Stimulated activated CD8-positive, alpha-beta memory T cell treated with anti-CD3 and anti-CD28 coated beads, Interleukin-12 subunit alpha, Interleukin-12 subunit beta, amount 100 ng/mL, for 24 hours (primary cell): ENCODE results near the gene CHRNA1.

Source experiments
- DNase-seq: peaks from one replicate; pipeline ENCODE4 v3.0.0-alpha.2; 2020; ENCODE audit errors: extremely low read depth

Gene CHRNA1

GRCh38 chr2:174784316-174784715, 20.0 kb upstream of the CHRNA1 start:
- DNase-seq: no peak

GRCh38 chr2:174781996-174782395, 17.7 kb upstream of the CHRNA1 start:
- no peak for DNase-seq

GRCh38 chr2:174781298-174781697, 17.0 kb upstream of the CHRNA1 start:
- no peak for DNase-seq

- DNase-seq: no peak
Measured at GRCh38 chr2:174780856-174781255, 16.6 kb upstream of the CHRNA1 start.

- DNase-seq: no peak
Measured at GRCh38 chr2:174780191-174780840, 16.0 kb upstream of the CHRNA1 start.

- no peak for DNase-seq
Measured at GRCh38 chr2:174779361-174779928, 15.2 kb upstream of the CHRNA1 start.

- DNase-seq: peak; percentile 31
Measured at GRCh38 chr2:174778085-174778981, 14.1 kb upstream of the CHRNA1 start.

- DNase-seq: no peak
Measured at GRCh38 chr2:174777347-174778084, 13.2 kb upstream of the CHRNA1 start.

- DNase-seq: no peak
Measured at GRCh38 chr2:174776675-174777074, 12.4 kb upstream of the CHRNA1 start.

- no peak for DNase-seq
Measured at GRCh38 chr2:174776223-174776622, 12.0 kb upstream of the CHRNA1 start.

GRCh38 chr2:174775571-174775980, 11.3 kb upstream of the CHRNA1 start:
- no peak for DNase-seq

- DNase-seq: no peak
Measured at GRCh38 chr2:174774886-174775285, 10.6 kb upstream of the CHRNA1 start.

GRCh38 chr2:174773215-174773614, 8.9 kb upstream of the CHRNA1 start:
- no peak for DNase-seq

- no peak for DNase-seq
Measured at GRCh38 chr2:174772472-174772801, 8.2 kb upstream of the CHRNA1 start.

GRCh38 chr2:174771631-174772471, 7.6 kb upstream of the CHRNA1 start:
- DNase-seq: no peak

GRCh38 chr2:174771136-174771535, 6.9 kb upstream of the CHRNA1 start:
- no peak for DNase-seq

- DNase-seq: no peak
Measured at GRCh38 chr2:174768557-174768956, 4.3 kb upstream of the CHRNA1 start.

- no peak for DNase-seq
Measured at GRCh38 chr2:174766271-174766670, 2.0 kb upstream of the CHRNA1 start.

GRCh38 chr2:174765576-174765975, 1.3 kb upstream of the CHRNA1 start:
- DNase-seq: no peak

GRCh38 chr2:174763780-174764179, 492 bp downstream of the CHRNA1 start:
- no peak for DNase-seq

GRCh38 chr2:174762464-174762863, 1.8 kb downstream of the CHRNA1 start:
- no peak for DNase-seq
